Measurements from ENCODE around the gene ANKRD2.

GRCh38 chr10:97553575-97554031 lies 19.0 kb upstream of the ANKRD2 start:
- TF ChIP-seq, protein P1, sequence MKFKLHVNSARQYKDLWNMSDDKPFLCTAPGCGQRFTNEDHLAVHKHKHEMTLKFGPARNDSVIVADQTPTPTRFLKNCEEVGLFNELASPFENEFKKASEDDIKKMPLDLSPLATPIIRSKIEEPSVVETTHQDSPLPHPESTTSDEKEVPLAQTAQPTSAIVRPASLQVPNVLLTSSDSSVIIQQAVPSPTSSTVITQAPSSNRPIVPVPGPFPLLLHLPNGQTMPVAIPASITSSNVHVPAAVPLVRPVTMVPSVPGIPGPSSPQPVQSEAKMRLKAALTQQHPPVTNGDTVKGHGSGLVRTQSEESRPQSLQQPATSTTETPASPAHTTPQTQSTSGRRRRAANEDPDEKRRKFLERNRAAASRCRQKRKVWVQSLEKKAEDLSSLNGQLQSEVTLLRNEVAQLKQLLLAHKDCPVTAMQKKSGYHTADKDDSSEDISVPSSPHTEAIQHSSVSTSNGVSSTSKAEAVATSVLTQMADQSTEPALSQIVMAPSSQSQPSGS (IDR thresholded peaks at IDR 0.05; ENCODE audit: low read length) = no peak
- TF ChIP-seq CHD4 (IDR thresholded peaks at IDR 0.05) = no peak
- TF ChIP-seq POLR2A (IDR thresholded peaks at IDR 0.05; ENCODE audit: low read depth, low read length) = no peak
- TF ChIP-seq JUNB (IDR thresholded peaks at IDR 0.05) = no peak
- no peak for TF ChIP-seq MTA3 (IDR thresholded peaks at IDR 0.05; ENCODE audit: borderline replicate concordance, low read length)
- TF ChIP-seq RAD21 (IDR thresholded peaks at IDR 0.05; ENCODE audit: insufficient read depth, low read depth, low read length) = peak; percentile 78
- peak; percentile 80 to 94 (median 89) for TF ChIP-seq CTCF (IDR thresholded peaks at IDR 0.05 in 2 of 3, conservative IDR thresholded peaks at IDR 0.05 in 1 of 3; ENCODE audit: control insufficient read depth in 2 of 3, extremely low read depth in 1 of 3, insufficient read depth in 1 of 3, low read depth in 3 of 3, low read length in 3 of 3)
- TF ChIP-seq ZNF622 (IDR thresholded peaks at IDR 0.05) = no peak
- no peak for TF ChIP-seq JUND (IDR thresholded peaks at IDR 0.05; ENCODE audit: low read depth, low read length)
- no peak for TF ChIP-seq CREB1 (IDR thresholded peaks at IDR 0.05; ENCODE audit: low read depth)
- TF ChIP-seq SREBF2 (IDR thresholded peaks at IDR 0.05; ENCODE audit: low read length) = no peak
- no peak for TF ChIP-seq USF2 (IDR thresholded peaks at IDR 0.05; ENCODE audit: borderline replicate concordance, low read depth, low read length)
- no peak for TF ChIP-seq TBL1XR1 (IDR thresholded peaks at IDR 0.05; ENCODE audit: low read depth, low read length)
- no peak for TF ChIP-seq RFX5 (IDR thresholded peaks at IDR 0.05; ENCODE audit: low read depth, low read length)

All from GM12878 (cell line).